ENCODE measurements around the gene ST6GAL2. TPM values are rescaled to one million over a fixed set of nuclear protein-coding genes. Genes with fewer than 3 reads are reported as not detected.

The ST6GAL2 gene
- total and polyA plus RNA-seq, 7 experiments from 2014 or later, result not detected

GRCh38 chr2:106792671-106793070, 93.3 kb downstream of the ST6GAL2 start:
- intact Hi-C loops (cut with micrococcal nuclease), result no loop called here
- no peak overlapping the region for H3K4me3 Mint-ChIP-seq
- Histone ChIP-seq H3K9me3 (ENCODE audit: control insufficient read depth in 2 of 3, low read length in 3 of 3) (no peaks in the 10 kb centered on the region), H3K4me1 (ENCODE audit: control insufficient read depth in 2 of 2, insufficient read depth in 2 of 2, low read length in 2 of 2) (no peaks in the 10 kb centered on the region), H3K27ac (ENCODE audit: low read depth, low read length) (no peak overlapping the region), H3K36me3 (ENCODE audit: control insufficient read depth in 2 of 3, insufficient read depth in 3 of 3, low read length in 3 of 3) (no peaks in the 10 kb centered on the region), H3K27me3 (ENCODE audit: control insufficient read depth in 2 of 2, insufficient read depth in 2 of 2, low read length in 2 of 2) (no peaks in the 10 kb centered on the region), H3K4me3 (ENCODE audit: low read length) (no peak overlapping the region)
- ChIA-PET POLR2A (no interaction called here), CTCF (no interaction called here)
- H3K4me1 Mint-ChIP-seq, result no peaks in the 10 kb centered on the region
- ATAC-seq, result no peak
- H3K27ac Mint-ChIP-seq, result no peak overlapping the region
- H3K36me3 Mint-ChIP-seq, result no peaks in the 10 kb centered on the region
- no peak for DNase-seq
- peaks cover 0 to 8% (median 3%) of the 10 kb centered on the region in 5 donors for H3K27me3 Mint-ChIP-seq
- H3K9me3 Mint-ChIP-seq, result peaks cover 0 to 6% (median 1%) of the 10 kb centered on the region in 11 donors

- peaks cover 0 to 10% (median 8%) of the 10 kb centered on the region in 5 donors for H3K27me3 Mint-ChIP-seq
- ChIA-PET POLR2A (no interaction called here), CTCF (no interaction called here)
- no peaks in the 10 kb centered on the region for H3K4me1 Mint-ChIP-seq
- Histone ChIP-seq H3K36me3 (ENCODE audit: control insufficient read depth in 2 of 3, insufficient read depth in 3 of 3, low read length in 3 of 3) (no peaks in the 10 kb centered on the region), H3K9me3 (ENCODE audit: control insufficient read depth in 2 of 3, low read length in 3 of 3) (no peaks in the 10 kb centered on the region), H3K4me1 (ENCODE audit: control insufficient read depth in 2 of 2, insufficient read depth in 2 of 2, low read length in 2 of 2) (no peaks in the 10 kb centered on the region), H3K27me3 (ENCODE audit: control insufficient read depth in 2 of 2, insufficient read depth in 2 of 2, low read length in 2 of 2) (no peaks in the 10 kb centered on the region), H3K4me3 (ENCODE audit: low read length) (no peak overlapping the region), H3K27ac (ENCODE audit: low read depth, low read length) (no peak overlapping the region)
- H3K36me3 Mint-ChIP-seq, result no peaks in the 10 kb centered on the region
- ATAC-seq (no peak), DNase-seq (no peak)
- H3K4me3 Mint-ChIP-seq, result no peak overlapping the region
- intact Hi-C loops (cut with micrococcal nuclease), result no loop called here
- H3K9me3 Mint-ChIP-seq, result peaks cover 0 to 10% (median 1%) of the 10 kb centered on the region in 11 donors
- no peak overlapping the region for H3K27ac Mint-ChIP-seq
Observed at GRCh38 chr2:106789185-106789584, 96.8 kb downstream of the ST6GAL2 start.

- H3K27me3 Mint-ChIP-seq, result peaks cover 0 to 19% (median 11%) of the 10 kb centered on the region in 5 donors
- peaks cover 0 to 19% (median 6%) of the 10 kb centered on the region in 11 donors for H3K9me3 Mint-ChIP-seq
- intact Hi-C loops (cut with micrococcal nuclease), result no loop called here
- no peaks in the 10 kb centered on the region for H3K27me3 ChIP-seq (ENCODE audit: control insufficient read depth in 2 of 2, insufficient read depth in 2 of 2, low read length in 2 of 2)
- no peaks in the 10 kb centered on the region for H3K4me1 Mint-ChIP-seq
- no peaks in the 10 kb centered on the region for H3K36me3 Mint-ChIP-seq
- ChIA-PET POLR2A (no interaction called here), CTCF (no interaction called here)
- no peak for ATAC-seq
- no peak overlapping the region for H3K27ac Mint-ChIP-seq
- no peak overlapping the region for H3K4me3 ChIP-seq (ENCODE audit: low read length)
- no peak overlapping the region for H3K27ac ChIP-seq (ENCODE audit: low read depth, low read length)
- no peaks in the 10 kb centered on the region for H3K4me1 ChIP-seq (ENCODE audit: control insufficient read depth in 2 of 2, insufficient read depth in 2 of 2, low read length in 2 of 2)
- no peaks in the 10 kb centered on the region for H3K36me3 ChIP-seq (ENCODE audit: control insufficient read depth in 2 of 3, insufficient read depth in 3 of 3, low read length in 3 of 3)
- H3K9me3 ChIP-seq (ENCODE audit: control insufficient read depth in 2 of 3, low read length in 3 of 3), result no peaks in the 10 kb centered on the region
- no peak for DNase-seq
- H3K4me3 Mint-ChIP-seq, result no peak overlapping the region
Observed at GRCh38 chr2:106782681-106783080, 103.3 kb downstream of the ST6GAL2 start.

- H3K9me3 Mint-ChIP-seq, result peaks cover 0 to 19% (median 8%) of the 10 kb centered on the region in 11 donors
- ChIA-PET CTCF (no interaction called here), POLR2A (no interaction called here)
- Histone ChIP-seq H3K27ac (ENCODE audit: low read depth, low read length) (no peak overlapping the region), H3K36me3 (ENCODE audit: control insufficient read depth in 2 of 3, insufficient read depth in 3 of 3, low read length in 3 of 3) (no peaks in the 10 kb centered on the region), H3K4me1 (ENCODE audit: control insufficient read depth in 2 of 2, insufficient read depth in 2 of 2, low read length in 2 of 2) (no peaks in the 10 kb centered on the region), H3K9me3 (ENCODE audit: control insufficient read depth in 2 of 3, low read length in 3 of 3) (no peaks in the 10 kb centered on the region), H3K27me3 (ENCODE audit: control insufficient read depth in 2 of 2, insufficient read depth in 2 of 2, low read length in 2 of 2) (no peaks in the 10 kb centered on the region), H3K4me3 (ENCODE audit: low read length) (no peak overlapping the region)
- ATAC-seq (no peak), DNase-seq (no peak)
- H3K27me3 Mint-ChIP-seq, result peaks cover 0 to 22% (median 13%) of the 10 kb centered on the region in 5 donors
- no peaks in the 10 kb centered on the region for H3K36me3 Mint-ChIP-seq
- intact Hi-C loops (cut with micrococcal nuclease), result no loop called here
- H3K4me3 Mint-ChIP-seq, result no peak overlapping the region
- H3K4me1 Mint-ChIP-seq, result no peaks in the 10 kb centered on the region
- H3K27ac Mint-ChIP-seq, result no peak overlapping the region
Observed at GRCh38 chr2:106781196-106781595, 104.8 kb downstream of the ST6GAL2 start.

DNA sequence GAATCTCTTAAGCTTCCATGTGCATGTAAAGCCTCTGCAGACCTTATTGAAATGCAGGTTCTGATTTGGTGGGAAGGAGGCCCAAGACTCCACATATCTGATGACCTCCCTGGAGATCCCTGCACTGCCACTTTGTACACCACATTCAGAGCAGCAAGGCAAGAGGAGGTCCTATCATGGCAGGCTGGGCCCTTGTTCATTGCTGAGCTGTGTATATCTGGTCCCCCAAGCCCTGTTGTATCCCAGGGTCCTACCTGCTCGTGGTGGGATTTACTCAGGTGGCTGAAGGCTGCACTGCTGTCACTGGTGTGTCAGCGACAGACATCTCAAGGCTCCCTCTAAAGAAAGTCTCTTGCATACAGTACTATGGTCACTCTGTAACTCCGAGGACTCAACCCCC, 114.2 kb downstream of the ST6GAL2 start:
- Mint-ChIP-seq H3K9me3 (peaks cover 0 to 8% (median 0%) of the 10 kb centered on the region in 11 donors), H3K27ac (no peak overlapping the region), H3K27me3 (peaks cover 0 to 17% (median 13%) of the 10 kb centered on the region in 5 donors), H3K4me1 (no peaks in the 10 kb centered on the region), H3K36me3 (no peaks in the 10 kb centered on the region), H3K4me3 (no peak overlapping the region)
- DNase-seq (no peak), ATAC-seq (no peak)
- ChIA-PET POLR2A (no interaction called here), CTCF (no interaction called here)
- intact Hi-C loops (cut with micrococcal nuclease), result no loop called here
- H3K4me1 ChIP-seq (ENCODE audit: control insufficient read depth in 2 of 2, insufficient read depth in 2 of 2, low read length in 2 of 2), result no peaks in the 10 kb centered on the region
- H3K9me3 ChIP-seq (ENCODE audit: control insufficient read depth in 2 of 3, low read length in 3 of 3), result no peaks in the 10 kb centered on the region
- no peak overlapping the region for H3K27ac ChIP-seq (ENCODE audit: low read depth, low read length)
- no peaks in the 10 kb centered on the region for H3K36me3 ChIP-seq (ENCODE audit: control insufficient read depth in 2 of 3, insufficient read depth in 3 of 3, low read length in 3 of 3)
- no peak overlapping the region for H3K4me3 ChIP-seq (ENCODE audit: low read length)
- H3K27me3 ChIP-seq (ENCODE audit: control insufficient read depth in 2 of 2, insufficient read depth in 2 of 2, low read length in 2 of 2), result no peaks in the 10 kb centered on the region

DNA sequence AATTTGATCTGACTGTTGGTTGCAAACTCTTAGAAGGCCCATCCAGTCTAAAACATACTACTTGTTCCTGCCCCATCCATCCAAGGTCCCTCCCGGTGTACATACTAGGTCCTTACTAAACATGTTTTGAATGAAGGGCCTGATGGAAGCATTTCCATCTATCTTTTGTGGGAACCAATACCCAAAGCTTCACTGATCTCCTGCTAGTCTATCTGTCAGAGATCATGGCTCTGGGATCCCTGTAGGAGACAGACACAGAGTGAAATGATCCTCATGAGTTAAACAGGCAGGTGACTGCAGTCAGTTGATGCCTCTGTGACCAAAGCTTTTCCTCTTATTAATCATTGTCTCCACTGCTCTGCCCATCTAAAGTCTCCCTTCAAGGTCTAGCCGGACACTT, 115.0 kb downstream of the ST6GAL2 start:
- intact Hi-C loops (cut with micrococcal nuclease), result no loop called here
- H3K27ac Mint-ChIP-seq, result no peak overlapping the region
- Histone ChIP-seq H3K4me3 (ENCODE audit: low read length) (no peak overlapping the region), H3K27me3 (ENCODE audit: control insufficient read depth in 2 of 2, insufficient read depth in 2 of 2, low read length in 2 of 2) (no peaks in the 10 kb centered on the region), H3K36me3 (ENCODE audit: control insufficient read depth in 2 of 3, insufficient read depth in 3 of 3, low read length in 3 of 3) (no peaks in the 10 kb centered on the region), H3K27ac (ENCODE audit: low read depth, low read length) (no peak overlapping the region), H3K9me3 (ENCODE audit: control insufficient read depth in 2 of 3, low read length in 3 of 3) (no peaks in the 10 kb centered on the region), H3K4me1 (ENCODE audit: control insufficient read depth in 2 of 2, insufficient read depth in 2 of 2, low read length in 2 of 2) (no peaks in the 10 kb centered on the region)
- H3K4me1 Mint-ChIP-seq, result no peaks in the 10 kb centered on the region
- peaks cover 0 to 17% (median 9%) of the 10 kb centered on the region in 5 donors for H3K27me3 Mint-ChIP-seq
- ATAC-seq (no peak), DNase-seq (no peak)
- H3K9me3 Mint-ChIP-seq, result peaks cover 0 to 4% (median 0%) of the 10 kb centered on the region in 11 donors
- H3K36me3 Mint-ChIP-seq, result no peaks in the 10 kb centered on the region
- ChIA-PET CTCF (no interaction called here), POLR2A (no interaction called here)
- H3K4me3 Mint-ChIP-seq, result no peak overlapping the region

DNA sequence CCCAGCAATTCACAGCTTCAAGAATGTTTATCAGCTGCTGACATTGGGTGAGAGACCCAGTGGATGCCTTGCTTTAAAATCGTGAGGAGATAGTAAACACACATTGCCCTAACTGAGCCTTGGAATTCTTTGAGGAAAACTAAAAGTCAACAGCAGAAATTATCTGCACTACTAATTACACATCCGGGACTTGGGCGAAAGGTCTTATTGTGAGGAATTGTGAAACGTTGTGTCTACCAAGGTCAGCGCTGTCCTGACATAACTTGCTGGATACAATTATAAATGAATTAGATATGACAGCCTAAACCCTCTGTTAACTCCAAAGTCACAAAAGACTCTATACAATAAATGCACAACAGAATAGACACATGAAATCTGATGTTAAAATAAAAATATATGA, 121.4 kb downstream of the ST6GAL2 start:
- intact Hi-C loops (cut with micrococcal nuclease), result no loop called here
- Mint-ChIP-seq H3K4me1 (no peaks in the 10 kb centered on the region), H3K4me3 (no peak overlapping the region), H3K9me3 (peaks cover 0 to 4% (median 0%) of the 10 kb centered on the region in 11 donors), H3K27ac (no peak overlapping the region), H3K36me3 (no peaks in the 10 kb centered on the region), H3K27me3 (peaks cover 0 to 9% (median 5%) of the 10 kb centered on the region in 5 donors)
- DNase-seq (no peak), ATAC-seq (no peak)
- CTCF ChIA-PET, result no interaction called here
- Histone ChIP-seq H3K27ac (ENCODE audit: low read depth, low read length) (no peak overlapping the region), H3K36me3 (ENCODE audit: control insufficient read depth in 2 of 3, insufficient read depth in 3 of 3, low read length in 3 of 3) (no peaks in the 10 kb centered on the region), H3K4me1 (ENCODE audit: control insufficient read depth in 2 of 2, insufficient read depth in 2 of 2, low read length in 2 of 2) (no peaks in the 10 kb centered on the region), H3K27me3 (ENCODE audit: control insufficient read depth in 2 of 2, insufficient read depth in 2 of 2, low read length in 2 of 2) (no peaks in the 10 kb centered on the region), H3K9me3 (ENCODE audit: control insufficient read depth in 2 of 3, low read length in 3 of 3) (no peaks in the 10 kb centered on the region), H3K4me3 (ENCODE audit: low read length) (no peak overlapping the region)
- POLR2A ChIA-PET, result no interaction called here
